IMR-90 (cell line): ENCODE measurements around the gene NOMO2. TPM values are rescaled to one million over a fixed set of nuclear protein-coding genes. Genes with fewer than 3 reads are reported as not detected.
"Not testable (repeated sequence)": the region's sequence is repeated elsewhere in the genome, so short reads cannot be mapped to it uniquely, and the experiment has no call there.

ENCODE experiments used
- ATAC-seq: fragments of 200-7000 bp; cut with Tn5 transposase; 2 replicates; pipeline ENCODE4 v1.9.1; 2020; ENCODE audit warnings: low read depth, mild to moderate bottlenecking, moderate library complexity
- BruUV-seq: library from RNA; stranded (reverse); fragments of 400-500 nt; replicated peaks from 2 replicates; lab custom pipeline; 2021; lab: Mats Ljungman, UMichigan
- CTCF ChIA-PET: fragments of 300-600 bp; formaldehyde crosslinking; extraction: SDS; loops from one replicate; lab custom pipeline; 2021; ENCODE audit warnings: antibody characterized with exemption; lab: Yijun Ruan, JAX
- POLR2A ChIA-PET: fragments of 300-600 bp; sonication (Branson Sonifier 250); formaldehyde crosslinking; loops from one replicate; lab custom pipeline; 2022; ENCODE audit warnings: antibody characterized with exemption; ENCODE audit not compliant: unreplicated experiment; lab: Charles Lee
- DNase-seq: peaks from one replicate; pipeline ENCODE4 v3.0.0; 2013
- H2AFZ ChIP-seq: replicated peaks from 2 replicates; pipeline ENCODE3; 2013; ENCODE audit warnings: low read length, mild to moderate bottlenecking; ENCODE audit not compliant: poor library complexity
- H2AK5ac ChIP-seq: 2 replicates; pipeline ENCODE4 v1.6.1; 2013; ENCODE audit warnings: low read depth, low read length, inconsistent platforms
- H2AK9ac ChIP-seq: replicated peaks from 2 replicates; pipeline ENCODE3; 2013; ENCODE audit warnings: mild to moderate bottlenecking, low read depth, low read length, moderate library complexity; ENCODE audit not compliant: poor library complexity
- H2BK120ac ChIP-seq: 2 replicates; pipeline ENCODE4 v1.6.1; 2013; ENCODE audit warnings: low read depth, low read length, inconsistent platforms
- H2BK15ac ChIP-seq: 3 replicates; pipeline ENCODE4 v1.6.1; 2013; ENCODE audit warnings: low read depth, low read length, inconsistent platforms
- H2BK20ac ChIP-seq: 2 replicates; pipeline ENCODE4 v1.6.1; 2013; ENCODE audit warnings: low read depth, mild to moderate bottlenecking, inconsistent platforms, low read length, moderate library complexity
- H2BK5ac ChIP-seq: 2 replicates; pipeline ENCODE4 v1.6.1; 2013; ENCODE audit warnings: mild to moderate bottlenecking, low read depth, low read length, inconsistent platforms; ENCODE audit not compliant: poor library complexity, severe bottlenecking
- H3K14ac ChIP-seq: replicated peaks from 2 replicates; pipeline ENCODE4 v1.6.1; 2013; ENCODE audit warnings: low read depth, low read length, inconsistent platforms
- H3K18ac ChIP-seq: 2 replicates; pipeline ENCODE4 v1.6.1; 2013; ENCODE audit warnings: low read depth, low read length, control low read depth
- H3K23ac ChIP-seq: 2 replicates; pipeline ENCODE4 v1.6.1; 2013; ENCODE audit warnings: low read depth, low read length, inconsistent platforms
- H3K27ac ChIP-seq: 2 replicates; pipeline ENCODE4 v1.5.1; 2013; ENCODE audit warnings: mild to moderate bottlenecking, control low read depth, low read length; ENCODE audit not compliant: insufficient read depth
- H3K27me3 ChIP-seq: 2 replicates; pipeline ENCODE4 v1.6.1; 2013; ENCODE audit warnings: low read length; ENCODE audit not compliant: control insufficient read depth, insufficient read depth
- H3K36me3 ChIP-seq: 2 replicates; pipeline ENCODE4 v1.6.1; 2013; ENCODE audit warnings: low read length, mixed read lengths; ENCODE audit not compliant: control insufficient read depth, insufficient read depth
- H3K4ac ChIP-seq: 2 replicates; pipeline ENCODE4 v1.6.1; 2013; ENCODE audit warnings: low read depth, low read length, inconsistent platforms
- H3K4me1 ChIP-seq: 2 replicates; pipeline ENCODE4 v1.6.1; 2013; ENCODE audit warnings: low read length, mixed read lengths; ENCODE audit not compliant: control insufficient read depth, insufficient read depth
- H3K4me2 ChIP-seq: 2 replicates; pipeline ENCODE4 v1.6.1; 2013; ENCODE audit warnings: low read depth, mild to moderate bottlenecking, control low read depth, low read length, moderate library complexity
- H3K4me3 ChIP-seq: 2 replicates; pipeline ENCODE4 v1.5.1; 2013; ENCODE audit warnings: low read depth, mild to moderate bottlenecking, control low read depth, low read length, moderate library complexity; ENCODE audit not compliant: insufficient read depth
- H3K56ac ChIP-seq: 2 replicates; pipeline ENCODE4 v1.6.1; 2013; ENCODE audit warnings: low read length, inconsistent platforms; ENCODE audit not compliant: insufficient read depth; ENCODE audit errors: extremely low read depth
- H3K79me1 ChIP-seq, 2 experiments: 2 replicates each; pipeline ENCODE4 v1.6.1; 2013; ENCODE audit warnings: low read length in 2 of 2, inconsistent platforms in 1 of 2, low read depth in 1 of 2
- H3K9ac ChIP-seq: 2 replicates; pipeline ENCODE4 v1.6.1; 2013; ENCODE audit warnings: low read depth, low read length, control low read depth
- H3K9me1 ChIP-seq: 2 replicates; pipeline ENCODE4 v1.6.1; 2013; ENCODE audit warnings: low read length, inconsistent platforms; ENCODE audit not compliant: insufficient read depth
- H3K9me3 ChIP-seq: 2 replicates; pipeline ENCODE4 v1.6.1; 2013; ENCODE audit warnings: low read length; ENCODE audit not compliant: control insufficient read depth, insufficient read depth
- H4K20me1 ChIP-seq: 2 replicates; pipeline ENCODE4 v1.6.1; 2013; ENCODE audit warnings: low read length, inconsistent platforms; ENCODE audit not compliant: insufficient read depth
- H4K5ac ChIP-seq: 2 replicates; pipeline ENCODE4 v1.6.1; 2013; ENCODE audit warnings: mild to moderate bottlenecking, low read depth, low read length, control low read depth
- H4K8ac ChIP-seq, 2 experiments: 2 replicates each; pipeline ENCODE4 v1.6.1; 2013; ENCODE audit warnings: low read depth in 2 of 2, low read length in 2 of 2, control low read depth in 1 of 2, inconsistent platforms in 1 of 2
- H4K91ac ChIP-seq: 2 replicates; pipeline ENCODE4 v1.6.1; 2013; ENCODE audit warnings: low read depth, low read length, inconsistent platforms; ENCODE audit not compliant: insufficient read depth
- WGBS, 2 experiments: methylation state at CpG; one replicate each; pipeline versions ENCODE4 v1.1.5 to v1.1.7; 2013; ENCODE audit warnings: missing lambda C conversion rate in 2 of 2; ENCODE audit not compliant: insufficient read length in 1 of 2; ENCODE audit errors: extremely low coverage in 2 of 2; 5-methylcytosine and 5-hydroxymethylcytosine counted together
- dilution Hi-C: fragments of 300-500 bp; cut with HindIII; formaldehyde crosslinking; loops from one replicate; pipeline ENCODE4 v1.14.3; 2018; ENCODE audit warnings: low sequenced_read_pairs; ENCODE audit not compliant: unreplicated experiment
- in situ Hi-C: fragments of 300-500 bp; cut with MboI; formaldehyde crosslinking; loops from 3 replicates; pipeline ENCODE4 v1.14.3; 2019; ENCODE audit warnings: low sequenced_read_pairs, inconsistent platforms, mixed read lengths
- intact Hi-C: fragments of 100-400 bp; cut with micrococcal nuclease; formaldehyde crosslinking; loops from 2 replicates; pipeline ENCODE4 v1.10.0; 2022
- polyA plus RNA-seq, 3 experiments: library from polyadenylated mRNA; depleted of rRNA; stranded (reverse); fragments of >200 nt; gene quantifications; 2 replicates each; pipeline ENCODE4 v1.2.3, GENCODE V29; 2012; ENCODE audit warnings: low replicate concordance in 1 of 3
- total RNA-seq: library from RNA; depleted of rRNA; stranded (reverse); fragments of >200 nt; gene quantifications from 2 replicates; pipeline ENCODE4 v1.2.3, GENCODE V29; 2012

NOMO2 gene
- total and polyA plus RNA-seq, 2 of the 4 experiments (the other 2 are of a cell fraction) = 103 to 184 TPM

DNA sequence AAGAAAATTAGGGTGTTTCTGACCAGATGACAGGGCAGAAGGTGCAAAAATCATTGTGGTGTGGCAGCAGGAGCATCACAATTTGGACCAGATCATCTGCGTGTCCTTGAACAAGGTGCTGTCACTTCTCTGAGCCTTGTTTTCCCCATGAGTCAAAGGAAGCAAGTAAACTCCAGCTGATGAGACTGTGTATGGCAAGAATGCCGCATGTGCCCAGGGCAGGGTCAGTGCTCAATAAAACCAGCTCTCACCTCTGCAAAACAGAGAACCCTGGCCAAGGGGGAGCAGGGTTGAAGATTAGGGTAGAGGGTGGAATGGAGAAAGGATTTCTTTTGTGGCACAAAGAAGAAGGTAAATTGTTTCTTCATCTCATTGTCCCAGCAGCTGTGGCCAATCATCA is 17.4 kb upstream of the NOMO2 start:
- H2AFZ ChIP-seq, H3K23ac ChIP-seq, H4K20me1 ChIP-seq, H4K91ac ChIP-seq, H3K4ac ChIP-seq, H3K9me1 ChIP-seq, H3K18ac ChIP-seq, H3K27me3 ChIP-seq, H3K9me3 ChIP-seq, H4K8ac ChIP-seq, intact Hi-C loops, BruUV-seq, H3K36me3 ChIP-seq, H4K5ac ChIP-seq, H2AK9ac ChIP-seq, DNase-seq, H2AK5ac ChIP-seq, POLR2A ChIA-PET, H3K56ac ChIP-seq, CTCF ChIA-PET, H2BK5ac ChIP-seq, in situ Hi-C loops, H3K9ac ChIP-seq, H3K4me1 ChIP-seq, H3K14ac ChIP-seq, H3K79me1 ChIP-seq, H3K4me2 ChIP-seq, H2BK20ac ChIP-seq, H3K27ac ChIP-seq, H3K4me3 ChIP-seq, dilution Hi-C loops, ATAC-seq, H2BK120ac ChIP-seq, H2BK15ac ChIP-seq: not testable (repeated sequence)
- WGBS, 2 experiments = 100% methylated on average over 1 of the region's 2 CpGs; no CpG with 5 or more reads in 1 of the 2 experiments

DNA sequence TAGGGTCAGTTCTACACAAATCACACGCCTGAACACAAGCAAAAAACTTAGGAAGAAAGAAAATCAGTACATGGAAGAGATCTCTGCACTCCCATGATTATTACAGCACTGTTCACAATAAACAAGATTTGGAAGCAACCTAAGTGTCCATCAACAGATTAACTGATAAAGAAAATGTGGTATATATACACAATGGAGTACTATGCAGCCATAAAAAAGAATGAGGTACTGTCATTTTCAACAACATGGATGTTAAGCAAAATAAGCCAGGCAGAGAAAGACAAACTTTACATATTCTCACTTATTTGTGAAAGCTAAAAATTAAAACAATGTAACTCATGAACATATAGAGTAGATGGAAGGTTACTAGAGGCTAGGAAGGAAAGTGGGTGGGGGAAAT is 16.0 kb upstream of the NOMO2 start:
- H2BK20ac ChIP-seq, H3K4me3 ChIP-seq, H4K8ac ChIP-seq, H3K23ac ChIP-seq, DNase-seq, H3K27me3 ChIP-seq, H2AK9ac ChIP-seq, H2AFZ ChIP-seq, H3K56ac ChIP-seq, BruUV-seq, H2BK5ac ChIP-seq, in situ Hi-C loops, H3K36me3 ChIP-seq, H3K9ac ChIP-seq, ATAC-seq, dilution Hi-C loops, H3K18ac ChIP-seq, POLR2A ChIA-PET, H3K79me1 ChIP-seq, H4K91ac ChIP-seq, H3K27ac ChIP-seq, H3K9me1 ChIP-seq, H4K5ac ChIP-seq, H2BK15ac ChIP-seq, H4K20me1 ChIP-seq, H2BK120ac ChIP-seq, H3K4me1 ChIP-seq, intact Hi-C loops, H3K4ac ChIP-seq, H3K14ac ChIP-seq, H3K9me3 ChIP-seq, H3K4me2 ChIP-seq, CTCF ChIA-PET, H2AK5ac ChIP-seq: not testable (repeated sequence)
- WGBS, 2 experiments = no CpG with 5 or more reads among the region's 1 CpG
